Measurements from ENCODE around the gene MET. TPM values are rescaled to one million over a fixed set of nuclear protein-coding genes. Genes with fewer than 3 reads are reported as not detected.

Gene MET
- total RNA-seq, 1 experiment from 2014 or later: 5.0 TPM

DNA sequence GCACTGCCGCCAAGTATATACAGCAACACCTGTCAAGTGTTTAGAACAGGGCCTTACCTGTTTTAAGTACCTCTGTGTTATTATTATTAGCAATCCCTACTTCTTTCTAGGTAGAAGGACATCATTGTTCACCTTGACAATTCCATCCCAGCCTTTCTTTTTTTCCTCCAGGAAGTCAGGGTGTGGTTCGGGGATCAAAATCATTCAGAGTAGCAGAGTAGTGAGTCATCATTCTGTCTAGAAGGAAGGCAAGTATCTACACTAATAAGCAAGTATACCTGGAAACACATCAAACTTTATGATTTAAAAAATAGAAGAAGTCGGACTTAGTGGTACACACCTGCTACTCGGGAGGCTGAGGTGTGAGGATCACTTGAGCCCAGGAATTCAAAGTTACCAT is 164.9 kb downstream of the MET start:
- Histone ChIP-seq H3K18ac (ENCODE audit: insufficient read length, low read depth, low read length) (no peak overlapping the region), H3K79me1 (ENCODE audit: insufficient read depth, low read depth, low read length, poor library complexity, severe bottlenecking) (no peaks in the 10 kb centered on the region), H3K4me2 (ENCODE audit: insufficient read depth, insufficient read length, low read length) (no peak overlapping the region), H3K79me2 (ENCODE audit: insufficient read depth, low read length) (no peaks in the 10 kb centered on the region), H2BK120ac (ENCODE audit: low read depth, low read length, poor library complexity, severe bottlenecking) (no peak overlapping the region), H3K23me2 (ENCODE audit: insufficient read length, low read depth, low read length, poor library complexity, severe bottlenecking) (no peaks in the 10 kb centered on the region), H3K23ac (ENCODE audit: insufficient read length, low read depth, low read length) (no peak overlapping the region), H2BK15ac (ENCODE audit: low read depth, low read length) (no peak overlapping the region), H2BK12ac (ENCODE audit: insufficient read length, low read depth, low read length) (no peak overlapping the region), H3K9me3 (ENCODE audit: control insufficient read depth, low read depth, low read length) (no peaks in the 10 kb centered on the region), H2AK5ac (ENCODE audit: insufficient read length, low read length) (no peak overlapping the region), H4K20me1 (ENCODE audit: control insufficient read depth, insufficient read depth, insufficient read length) (no peaks in the 10 kb centered on the region), H3K9ac (ENCODE audit: extremely low read depth, insufficient read length, low read length) (no peak overlapping the region), H3K4ac (ENCODE audit: low read depth, low read length) (no peak overlapping the region), H3K27ac (ENCODE audit: insufficient read length, low read depth, low read length) (no peak overlapping the region), H3K27me3 (ENCODE audit: insufficient read depth, low read length) (no peaks in the 10 kb centered on the region), H4K91ac (ENCODE audit: insufficient read length, low read depth, low read length) (no peak overlapping the region), H3K4me1 (ENCODE audit: insufficient read depth, low read length) (no peaks in the 10 kb centered on the region), H3T11ph (ENCODE audit: low read length) (no peak overlapping the region), H2AFZ (ENCODE audit: low read length) (no peak overlapping the region), H3K14ac (ENCODE audit: insufficient read depth, low read length) (no peak overlapping the region), H2BK5ac (ENCODE audit: insufficient read length, low read length) (no peak overlapping the region), H3K56ac (ENCODE audit: insufficient read length, low read depth, low read length) (no peak overlapping the region), H4K8ac (replicated peaks; ENCODE audit: insufficient read length, low read depth, low read length) (no peak overlapping the region), H4K5ac (ENCODE audit: insufficient read length, low read depth, low read length) (no peak overlapping the region), H2BK20ac (ENCODE audit: low read depth, low read length, poor library complexity, severe bottlenecking) (no peak overlapping the region)
- Mint-ChIP-seq H3K36me3 (ENCODE audit: insufficient read depth in 1 of 3, low read depth in 3 of 3) (no peaks in the 10 kb centered on the region), H3K4me1 (no peaks in the 10 kb centered on the region), H3K9me3 (no peaks in the 10 kb centered on the region), H3K27ac (no peak overlapping the region; a peak in 1 of 7 replicates), H3K4me3 (no peak overlapping the region), H3K27me3 (ENCODE audit: low read depth) (no peaks in the 10 kb centered on the region)
- TF ChIP-seq, protein P1, sequence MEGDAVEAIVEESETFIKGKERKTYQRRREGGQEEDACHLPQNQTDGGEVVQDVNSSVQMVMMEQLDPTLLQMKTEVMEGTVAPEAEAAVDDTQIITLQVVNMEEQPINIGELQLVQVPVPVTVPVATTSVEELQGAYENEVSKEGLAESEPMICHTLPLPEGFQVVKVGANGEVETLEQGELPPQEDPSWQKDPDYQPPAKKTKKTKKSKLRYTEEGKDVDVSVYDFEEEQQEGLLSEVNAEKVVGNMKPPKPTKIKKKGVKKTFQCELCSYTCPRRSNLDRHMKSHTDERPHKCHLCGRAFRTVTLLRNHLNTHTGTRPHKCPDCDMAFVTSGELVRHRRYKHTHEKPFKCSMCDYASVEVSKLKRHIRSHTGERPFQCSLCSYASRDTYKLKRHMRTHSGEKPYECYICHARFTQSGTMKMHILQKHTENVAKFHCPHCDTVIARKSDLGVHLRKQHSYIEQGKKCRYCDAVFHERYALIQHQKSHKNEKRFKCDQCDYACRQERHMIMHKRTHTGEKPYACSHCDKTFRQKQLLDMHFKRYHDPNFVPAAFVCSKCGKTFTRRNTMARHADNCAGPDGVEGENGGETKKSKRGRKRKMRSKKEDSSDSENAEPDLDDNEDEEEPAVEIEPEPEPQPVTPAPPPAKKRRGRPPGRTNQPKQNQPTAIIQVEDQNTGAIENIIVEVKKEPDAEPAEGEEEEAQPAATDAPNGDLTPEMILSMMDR (conservative IDR thresholded peaks at IDR 0.05): no peak
- WGBS (ENCODE audit: extremely low coverage, insufficient read length, low lambda C conversion rate): no CpG with 5 or more reads among the region's 4 CpGs
- DNase-seq: no peak

All from H9 (cell line).